Activated naive CD8-positive, alpha-beta T cell treated with anti-CD3 and anti-CD28 coated beads, Interleukin-2, amount 50 U/mL, for 24 hours (primary cell): ENCODE measurements around the gene AKR7A2.
"Not testable (repeated sequence)": the region's sequence is repeated elsewhere in the genome, so short reads cannot be mapped to it uniquely, and the experiment has no call there.

Source experiments
- ATAC-seq: fragments of 150-1000 bp; cut with Tn5 transposase; one replicate; pipeline ENCODE4 v1.10.0; 2021
- DNase-seq: peaks from one replicate; pipeline ENCODE4 v3.0.0; 2021
- H3K27ac Mint-ChIP-seq: one replicate; pipeline ENCODE4 v1.8.0; 2021; ENCODE audit warnings: mild to moderate bottlenecking, mixed read lengths
- H3K27me3 Mint-ChIP-seq: one replicate; pipeline ENCODE4 v1.8.0; 2021; ENCODE audit warnings: mixed read lengths
- H3K36me3 Mint-ChIP-seq: one replicate; pipeline ENCODE4 v1.8.0; 2021; ENCODE audit warnings: low read depth, mixed read lengths
- H3K4me1 Mint-ChIP-seq: one replicate; pipeline ENCODE4 v1.8.0; 2021; ENCODE audit warnings: mixed read lengths
- H3K4me3 Mint-ChIP-seq: one replicate; pipeline ENCODE4 v1.8.0; 2021; ENCODE audit warnings: mild to moderate bottlenecking, moderate library complexity, mixed read lengths
- H3K9me3 Mint-ChIP-seq: one replicate; pipeline ENCODE4 v1.8.0; 2021; ENCODE audit warnings: mixed read lengths

The AKR7A2 gene

GRCh38 chr1:19309123-19309813 is 2.7 kb downstream of the AKR7A2 start:
- ATAC-seq, result no peak
- H3K4me1 Mint-ChIP-seq, result peaks cover 23% of the 10 kb centered on the region

GRCh38 chr1:19308509-19308907 is 3.4 kb downstream of the AKR7A2 start:
- DNase-seq, result no peak
- H3K36me3 Mint-ChIP-seq, result peaks cover 26% of the 10 kb centered on the region
- H3K4me3 Mint-ChIP-seq, result no peak overlapping the region
- no peak overlapping the region for H3K27ac Mint-ChIP-seq
- no peaks in the 10 kb centered on the region for H3K27me3 Mint-ChIP-seq
- peaks cover 21% of the 10 kb centered on the region for H3K4me1 Mint-ChIP-seq
- no peak for ATAC-seq
- no peaks in the 10 kb centered on the region for H3K9me3 Mint-ChIP-seq

More at GRCh38 chr1:19309123-19309813, 2.7 kb downstream of the AKR7A2 start:
- Mint-ChIP-seq H3K9me3 (no peaks in the 10 kb centered on the region), H3K27me3 (no peaks in the 10 kb centered on the region), H3K36me3 (peaks cover 21% of the 10 kb centered on the region), H3K4me3 (no peak overlapping the region), H3K27ac (no peak overlapping the region)
- DNase-seq, result no peak

DNA sequence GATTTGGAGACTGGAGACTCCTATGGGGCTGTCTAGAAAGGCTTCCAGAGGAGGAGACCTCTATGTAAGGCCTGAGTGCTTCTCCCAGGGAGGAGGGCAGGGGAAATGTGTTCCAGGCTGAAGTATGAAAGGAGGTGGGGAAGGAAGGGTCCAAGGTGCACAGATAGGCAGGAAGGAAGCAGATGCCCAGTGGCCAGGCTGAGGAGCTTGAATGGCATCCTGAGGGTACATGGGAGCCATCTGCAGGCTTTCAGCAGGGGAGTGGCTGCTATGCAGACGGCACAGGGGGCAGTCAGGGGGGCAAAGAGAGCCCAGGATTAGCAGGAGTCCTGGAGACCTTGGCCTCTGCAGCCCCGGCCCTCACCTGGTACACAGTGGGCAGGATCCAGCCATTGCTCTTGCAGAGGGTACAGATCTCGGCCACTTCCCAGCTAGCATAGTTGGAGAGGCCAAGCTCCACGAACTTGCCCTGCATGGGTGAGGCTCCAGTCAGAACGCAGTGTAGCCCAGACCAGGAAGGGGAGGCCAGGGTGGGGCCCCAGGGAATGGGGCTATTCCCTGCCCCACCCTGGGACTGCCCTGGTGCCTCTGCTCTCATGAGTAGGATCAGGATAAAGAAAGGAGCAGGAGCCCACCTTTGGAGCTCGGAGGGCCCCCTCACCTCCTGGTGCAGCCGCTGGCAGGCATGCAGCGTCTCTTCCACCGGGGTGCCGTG is 4.0 kb downstream of the AKR7A2 start:
- Mint-ChIP-seq H3K4me3 (no peak overlapping the region), H3K27ac (no peak overlapping the region), H3K9me3 (no peaks in the 10 kb centered on the region), H3K27me3 (no peaks in the 10 kb centered on the region), H3K4me1 (peaks cover 15% of the 10 kb centered on the region), H3K36me3 (peaks cover 29% of the 10 kb centered on the region)
- ATAC-seq (no peak), DNase-seq (no peak)

GRCh38 chr1:19306941-19307340 is 5.0 kb downstream of the AKR7A2 start:
- Mint-ChIP-seq H3K9me3 (no peaks in the 10 kb centered on the region), H3K27ac (no peak overlapping the region), H3K27me3 (no peaks in the 10 kb centered on the region), H3K36me3 (peaks cover 31% of the 10 kb centered on the region), H3K4me1 (peaks cover 12% of the 10 kb centered on the region), H3K4me3 (no peak overlapping the region)
- DNase-seq (no peak), ATAC-seq (no peak)

DNA sequence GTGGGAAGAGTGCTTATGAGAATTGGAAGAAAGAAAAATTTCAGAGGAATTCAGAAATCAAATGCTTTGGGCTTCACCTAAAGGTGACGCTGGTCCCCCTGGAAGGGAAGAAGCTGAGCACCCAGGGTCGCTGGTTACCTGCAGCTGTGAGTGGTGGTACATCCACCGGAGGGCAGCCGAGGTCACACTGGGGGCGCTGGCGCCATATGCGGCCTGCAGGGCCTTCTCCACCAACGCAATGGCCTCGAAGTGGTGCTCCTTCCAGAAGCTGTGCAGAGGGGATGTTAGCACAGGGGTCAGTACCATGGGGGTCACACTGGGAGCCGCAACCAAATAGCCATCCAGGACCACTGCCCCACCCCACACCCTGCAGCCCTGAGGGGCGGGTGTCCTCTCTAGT is 6.1 kb downstream of the AKR7A2 start:
- Mint-ChIP-seq H3K27me3 (no peaks in the 10 kb centered on the region), H3K4me1 (peaks cover 5% of the 10 kb centered on the region), H3K4me3 (no peak overlapping the region), H3K27ac (no peak overlapping the region), H3K9me3 (no peaks in the 10 kb centered on the region), H3K36me3 (peaks cover 31% of the 10 kb centered on the region)
- no peak for ATAC-seq
- no peak for DNase-seq

- not testable (repeated sequence) for H3K27ac Mint-ChIP-seq, ATAC-seq, H3K27me3 Mint-ChIP-seq, H3K4me3 Mint-ChIP-seq, DNase-seq, H3K9me3 Mint-ChIP-seq, H3K4me1 Mint-ChIP-seq
- peaks cover 31% of the 10 kb centered on the region for H3K36me3 Mint-ChIP-seq
These were observed 7.9 kb downstream of the AKR7A2 start for GRCh38 chr1:19304081-19304480.

DNA sequence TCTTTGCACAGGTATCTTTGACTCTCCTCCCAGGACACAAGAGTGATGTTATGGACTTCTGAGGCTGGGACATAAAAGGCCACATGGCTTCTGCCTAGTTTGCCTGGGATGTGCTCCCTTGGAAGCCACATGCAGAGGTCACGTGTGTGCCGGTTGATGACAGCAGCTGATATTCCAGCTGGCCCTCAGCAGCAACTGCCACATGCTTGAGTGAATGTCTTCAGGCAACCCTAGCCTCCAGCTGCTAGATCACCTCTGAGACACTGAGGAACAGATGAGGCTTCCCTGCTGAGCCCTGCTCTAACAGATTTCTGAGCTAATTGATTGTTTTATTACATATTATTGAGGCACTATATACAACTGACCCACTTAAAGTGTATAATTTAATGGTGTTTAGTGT is 11.7 kb downstream of the AKR7A2 start:
- no peaks in the 10 kb centered on the region for H3K27me3 Mint-ChIP-seq
- no peak for DNase-seq
- peaks cover 7% of the 10 kb centered on the region for H3K9me3 Mint-ChIP-seq
- H3K36me3 Mint-ChIP-seq, result peaks cover 29% of the 10 kb centered on the region
- H3K4me3 Mint-ChIP-seq, result no peak overlapping the region
- H3K27ac Mint-ChIP-seq, result no peak overlapping the region
- no peaks in the 10 kb centered on the region for H3K4me1 Mint-ChIP-seq
- ATAC-seq, result no peak

DNA sequence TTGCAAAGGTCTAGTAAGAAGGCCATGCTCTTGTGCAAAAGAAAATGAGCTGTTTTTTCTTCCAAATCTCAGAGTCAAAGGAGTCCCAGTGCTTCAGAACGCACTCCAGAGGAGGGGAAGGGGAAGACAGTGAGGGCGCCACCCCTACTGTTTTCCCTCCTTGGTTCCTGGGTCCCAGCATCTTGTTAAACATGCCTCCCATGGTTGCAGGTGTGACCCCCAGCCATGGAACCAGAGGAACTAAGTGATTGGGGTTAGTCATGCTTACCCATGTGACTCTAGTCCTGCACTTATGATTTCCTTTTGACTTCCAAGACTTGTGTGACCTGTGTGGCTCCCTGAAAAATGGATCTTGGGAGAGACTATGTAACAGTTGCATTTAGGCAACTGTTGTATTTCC is 17.3 kb downstream of the AKR7A2 start:
- Mint-ChIP-seq H3K36me3 (peaks cover 27% of the 10 kb centered on the region), H3K27me3 (peaks cover 4% of the 10 kb centered on the region), H3K4me1 (no peaks in the 10 kb centered on the region), H3K27ac (no peak overlapping the region), H3K4me3 (no peak overlapping the region), H3K9me3 (peaks cover 24% of the 10 kb centered on the region)
- DNase-seq (no peak), ATAC-seq (no peak)

GRCh38 chr1:19289244-19289643 is 22.7 kb downstream of the AKR7A2 start:
- Mint-ChIP-seq H3K9me3 (peaks cover 7% of the 10 kb centered on the region), H3K27me3 (peaks cover 11% of the 10 kb centered on the region), H3K4me3 (peak overlapping the region; percentile 40), H3K36me3 (peaks cover 5% of the 10 kb centered on the region), H3K4me1 (peaks cover 9% of the 10 kb centered on the region), H3K27ac (no peak overlapping the region)
- DNase-seq (no peak), ATAC-seq (no peak)

DNA sequence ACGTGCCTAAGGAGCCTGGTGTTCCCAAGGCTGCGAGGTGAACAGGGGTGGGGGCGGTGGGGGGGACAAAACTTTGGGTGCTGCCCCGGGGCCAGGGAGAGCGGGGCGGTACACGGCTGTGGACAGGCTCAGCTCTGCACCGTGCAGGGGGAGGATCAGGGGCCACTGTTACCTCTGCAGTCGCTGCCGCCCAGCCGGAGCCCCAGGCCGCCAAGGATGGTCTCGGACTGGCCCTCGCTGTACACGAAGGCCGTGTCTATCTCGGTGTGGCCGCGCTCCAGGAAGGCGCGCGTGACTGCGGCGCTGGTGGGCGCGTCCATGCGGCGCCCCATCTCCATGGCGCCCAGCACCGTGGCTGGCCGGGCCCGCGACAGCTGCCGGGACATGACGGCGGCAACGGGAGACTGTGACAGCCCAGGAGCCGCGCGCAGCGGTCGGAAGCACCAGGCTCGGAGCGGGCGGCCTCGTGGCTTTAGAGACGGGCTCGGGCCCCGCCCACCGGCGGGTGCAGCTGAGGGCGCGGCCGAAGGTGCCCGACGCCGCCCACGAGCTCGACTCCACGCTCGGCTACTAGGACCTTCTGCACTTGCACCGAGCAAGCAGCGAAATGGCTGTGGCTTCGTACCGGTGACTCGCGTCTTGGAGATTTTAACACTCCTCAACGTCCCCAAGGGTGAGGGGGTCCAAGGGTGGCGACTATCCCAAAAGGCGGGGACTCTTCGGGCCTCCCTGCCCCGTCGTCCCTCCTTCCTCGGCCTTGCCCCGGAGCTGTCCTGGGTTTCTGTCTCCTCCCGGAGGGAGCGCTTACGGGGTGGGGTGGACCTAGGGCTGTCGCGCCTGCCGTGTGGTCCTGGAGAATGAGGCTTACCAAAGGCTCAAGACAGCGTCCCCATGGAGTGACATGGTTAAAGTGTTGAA is 23.4 kb downstream of the AKR7A2 start, which contains the start of gene AKR7A3:
AKR7A3 (minus strand) TSS at position 447 of the 918 bp plus-strand sequence; CDS start at position 386, 61 bp downstream.
- ATAC-seq, result peak; percentile 91
- Mint-ChIP-seq H3K27me3 (peaks cover 11% of the 10 kb centered on the region), H3K4me3 (peak within 1 kb of the TSS; percentile 40)
- H3K27ac Mint-ChIP-seq, H3K4me1 Mint-ChIP-seq, H3K36me3 Mint-ChIP-seq, H3K9me3 Mint-ChIP-seq: not testable (repeated sequence)
- peak; percentile 74 for DNase-seq

DNA sequence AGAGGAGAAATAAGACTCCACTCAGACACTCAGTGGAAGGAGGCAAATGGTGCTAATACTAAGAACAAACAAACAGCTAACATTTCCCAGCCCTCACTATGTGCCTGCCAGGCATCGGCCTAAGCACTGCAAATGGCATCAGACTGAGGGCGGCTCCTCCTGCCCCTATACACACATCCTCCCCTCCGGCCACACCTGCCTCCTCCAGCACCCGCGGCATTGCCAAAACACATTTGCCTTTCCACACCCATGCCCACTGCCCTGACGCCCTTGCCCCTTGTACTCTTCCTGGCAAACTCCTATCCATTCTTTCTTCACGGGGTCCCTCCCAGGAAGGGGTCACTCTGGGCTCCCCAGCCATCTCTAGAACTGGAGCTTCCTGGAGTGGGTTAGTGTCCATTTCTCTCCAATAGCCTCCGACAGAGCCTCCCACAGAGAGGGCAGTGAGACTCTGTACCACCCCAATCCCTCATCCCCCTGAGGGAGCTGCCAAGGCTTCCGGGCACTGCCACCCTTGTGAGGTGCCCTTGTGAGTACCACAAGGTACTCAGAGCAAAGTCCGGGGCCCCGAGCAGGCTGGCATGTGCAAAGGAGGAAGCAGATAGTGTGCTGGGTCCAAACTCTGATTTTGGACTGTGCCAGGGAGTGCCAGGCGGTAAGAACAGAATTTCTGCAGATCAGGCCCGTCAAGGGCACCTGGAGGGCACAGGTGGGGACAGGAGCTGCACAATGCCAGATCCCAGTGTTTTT is 24.3 kb downstream of the AKR7A2 start:
- ATAC-seq (no peak), DNase-seq (no peak)
- no peak overlapping the region for H3K27ac Mint-ChIP-seq
- H3K36me3 Mint-ChIP-seq, result no peaks in the 10 kb centered on the region
- H3K9me3 Mint-ChIP-seq, result peaks cover 5% of the 10 kb centered on the region
- peaks cover 9% of the 10 kb centered on the region for H3K4me1 Mint-ChIP-seq
- no peak overlapping the region for H3K4me3 Mint-ChIP-seq
- peaks cover 11% of the 10 kb centered on the region for H3K27me3 Mint-ChIP-seq

- peaks cover 11% of the 10 kb centered on the region for H3K27me3 Mint-ChIP-seq
- H3K27ac Mint-ChIP-seq, H3K9me3 Mint-ChIP-seq, ATAC-seq, H3K36me3 Mint-ChIP-seq, DNase-seq, H3K4me1 Mint-ChIP-seq, H3K4me3 Mint-ChIP-seq: not testable (repeated sequence)
These were observed 26.1 kb downstream of the AKR7A2 start for GRCh38 chr1:19285807-19286206.

DNA sequence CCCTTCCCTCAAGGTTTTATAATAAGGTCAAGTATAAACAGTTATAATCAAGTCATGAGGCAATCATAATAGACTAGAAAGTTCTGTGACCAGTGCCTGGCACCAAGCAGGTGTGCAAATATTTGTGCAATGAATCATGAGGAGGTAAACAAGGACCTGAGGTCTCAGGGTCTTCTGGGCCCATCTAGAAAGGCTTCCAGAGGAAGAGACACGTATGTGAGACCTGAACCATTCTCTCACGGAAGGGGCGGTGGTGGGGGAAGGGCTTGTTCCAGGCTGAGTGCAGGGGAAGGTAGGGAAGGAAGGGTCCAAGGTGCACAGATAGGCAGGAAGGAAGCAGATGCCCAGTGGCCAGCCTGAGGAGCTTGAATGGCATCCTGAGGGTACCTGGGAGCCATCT is 26.6 kb downstream of the AKR7A2 start:
- ATAC-seq, DNase-seq, H3K36me3 Mint-ChIP-seq, H3K4me1 Mint-ChIP-seq, H3K27ac Mint-ChIP-seq, H3K9me3 Mint-ChIP-seq, H3K4me3 Mint-ChIP-seq: not testable (repeated sequence)
- peaks cover 11% of the 10 kb centered on the region for H3K27me3 Mint-ChIP-seq

- Mint-ChIP-seq H3K4me3 (no peak overlapping the region), H3K9me3 (no peaks in the 10 kb centered on the region), H3K27ac (no peak overlapping the region), H3K4me1 (peaks cover 9% of the 10 kb centered on the region), H3K27me3 (peaks cover 10% of the 10 kb centered on the region), H3K36me3 (no peaks in the 10 kb centered on the region)
- ATAC-seq (no peak), DNase-seq (no peak)
These were observed 27.1 kb downstream of the AKR7A2 start for GRCh38 chr1:19284881-19285280.
